ENCODE results near the gene NT5DC3. TPM values are rescaled to one million over a fixed set of nuclear protein-coding genes. Genes with fewer than 3 reads are reported as not detected.

Gene NT5DC3
- total and polyA plus RNA-seq, 2 of the 13 experiments (the other 11 are each of a cell fraction or from before 2014, with no cell fraction given), result 3.2 to 6.6 TPM

DNA sequence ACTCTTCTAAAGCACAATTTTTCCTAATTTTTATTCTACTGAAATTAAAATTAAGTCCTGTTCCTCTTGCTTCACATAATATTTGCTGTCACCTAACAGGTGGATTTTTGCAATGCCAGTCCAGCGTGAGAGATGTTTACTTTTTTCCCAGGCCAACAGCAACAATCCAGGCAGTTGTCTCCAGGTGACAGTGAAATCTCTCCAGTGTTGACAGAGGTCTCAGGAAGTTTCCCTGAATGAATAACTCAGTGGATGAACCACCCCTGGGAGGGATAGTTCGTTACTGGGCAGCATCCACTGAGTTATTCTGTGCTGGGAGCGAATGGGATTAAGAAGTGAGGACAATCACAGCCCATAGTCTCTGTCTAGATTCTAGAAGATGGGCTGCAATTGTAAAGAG, 7.1 kb upstream of the NT5DC3 start (continued):
- TF ChIP-seq MED1 (CRISPR knock-in tag; IDR thresholded peaks at IDR 0.05), result peak; percentile 40; the same call in 1 of the 2 replicates
- peak; percentile 35; the same call in 1 of the 2 replicates for TF ChIP-seq ARID4A (CRISPR knock-in tag; IDR thresholded peaks at IDR 0.05; ENCODE audit: borderline replicate concordance)
- TF ChIP-seq ZNF292 (CRISPR knock-in tag; IDR thresholded peaks at IDR 0.05; ENCODE audit: borderline replicate concordance, low read depth), result peak; percentile 71; the same call in 1 of the 2 replicates
- peak; percentile 47; the same call in 1 of the 2 replicates for TF ChIP-seq RXRB (CRISPR knock-in tag; IDR thresholded peaks at IDR 0.05; ENCODE audit: borderline replicate concordance)
- TF ChIP-seq, protein P1, sequence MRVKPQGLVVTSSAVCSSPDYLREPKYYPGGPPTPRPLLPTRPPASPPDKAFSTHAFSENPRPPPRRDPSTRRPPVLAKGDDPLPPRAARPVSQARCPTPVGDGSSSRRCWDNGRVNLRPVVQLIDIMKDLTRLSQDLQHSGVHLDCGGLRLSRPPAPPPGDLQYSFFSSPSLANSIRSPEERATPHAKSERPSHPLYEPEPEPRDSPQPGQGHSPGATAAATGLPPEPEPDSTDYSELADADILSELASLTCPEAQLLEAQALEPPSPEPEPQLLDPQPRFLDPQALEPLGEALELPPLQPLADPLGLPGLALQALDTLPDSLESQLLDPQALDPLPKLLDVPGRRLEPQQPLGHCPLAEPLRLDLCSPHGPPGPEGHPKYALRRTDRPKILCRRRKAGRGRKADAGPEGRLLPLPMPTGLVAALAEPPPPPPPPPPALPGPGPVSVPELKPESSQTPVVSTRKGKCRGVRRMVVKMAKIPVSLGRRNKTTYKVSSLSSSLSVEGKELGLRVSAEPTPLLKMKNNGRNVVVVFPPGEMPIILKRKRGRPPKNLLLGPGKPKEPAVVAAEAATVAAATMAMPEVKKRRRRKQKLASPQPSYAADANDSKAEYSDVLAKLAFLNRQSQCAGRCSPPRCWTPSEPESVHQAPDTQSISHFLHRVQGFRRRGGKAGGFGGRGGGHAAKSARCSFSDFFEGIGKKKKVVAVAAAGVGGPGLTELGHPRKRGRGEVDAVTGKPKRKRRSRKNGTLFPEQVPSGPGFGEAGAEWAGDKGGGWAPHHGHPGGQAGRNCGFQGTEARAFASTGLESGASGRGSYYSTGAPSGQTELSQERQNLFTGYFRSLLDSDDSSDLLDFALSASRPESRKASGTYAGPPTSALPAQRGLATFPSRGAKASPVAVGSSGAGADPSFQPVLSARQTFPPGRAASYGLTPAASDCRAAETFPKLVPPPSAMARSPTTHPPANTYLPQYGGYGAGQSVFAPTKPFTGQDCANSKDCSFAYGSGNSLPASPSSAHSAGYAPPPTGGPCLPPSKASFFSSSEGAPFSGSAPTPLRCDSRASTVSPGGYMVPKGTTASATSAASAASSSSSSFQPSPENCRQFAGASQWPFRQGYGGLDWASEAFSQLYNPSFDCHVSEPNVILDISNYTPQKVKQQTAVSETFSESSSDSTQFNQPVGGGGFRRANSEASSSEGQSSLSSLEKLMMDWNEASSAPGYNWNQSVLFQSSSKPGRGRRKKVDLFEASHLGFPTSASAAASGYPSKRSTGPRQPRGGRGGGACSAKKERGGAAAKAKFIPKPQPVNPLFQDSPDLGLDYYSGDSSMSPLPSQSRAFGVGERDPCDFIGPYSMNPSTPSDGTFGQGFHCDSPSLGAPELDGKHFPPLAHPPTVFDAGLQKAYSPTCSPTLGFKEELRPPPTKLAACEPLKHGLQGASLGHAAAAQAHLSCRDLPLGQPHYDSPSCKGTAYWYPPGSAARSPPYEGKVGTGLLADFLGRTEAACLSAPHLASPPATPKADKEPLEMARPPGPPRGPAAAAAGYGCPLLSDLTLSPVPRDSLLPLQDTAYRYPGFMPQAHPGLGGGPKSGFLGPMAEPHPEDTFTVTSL (CRISPR knock-in tag; IDR thresholded peaks at IDR 0.05; ENCODE audit: borderline replicate concordance), result peak; percentile 74; the same call in 1 of the 2 replicates
- no peak for TF ChIP-seq ZNF354B (CRISPR knock-in tag; IDR thresholded peaks at IDR 0.05)
- 0 out of 2 replicates have a peak, but pooled peaks have one; percentile 19 for TF ChIP-seq HNF4A (CRISPR knock-in tag; IDR thresholded peaks at IDR 0.05)
- TF ChIP-seq ZNF816 (CRISPR knock-in tag; IDR thresholded peaks at IDR 0.05; ENCODE audit: borderline replicate concordance), result no peak
- TF ChIP-seq BCL6 (CRISPR knock-in tag; IDR thresholded peaks at IDR 0.05), result peak; percentile 46; the same call in 1 of the 2 replicates
- TF ChIP-seq RFX1 (IDR thresholded peaks at IDR 0.05), result peak; percentile 47; the same call in 1 of the 2 replicates
- TF ChIP-seq ISL2 (CRISPR knock-in tag; IDR thresholded peaks at IDR 0.05), result 0 out of 2 replicates have a peak, but pooled peaks have one; percentile 33
- TF ChIP-seq SAP130 (CRISPR knock-in tag; IDR thresholded peaks at IDR 0.05; ENCODE audit: low read depth), result peak; percentile 76
- peak; percentile 91 for TF ChIP-seq RBAK (CRISPR knock-in tag; IDR thresholded peaks at IDR 0.05)
- peak; percentile 90 for TF ChIP-seq FOXP4 (CRISPR knock-in tag; IDR thresholded peaks at IDR 0.05)
- TF ChIP-seq, protein P2, sequence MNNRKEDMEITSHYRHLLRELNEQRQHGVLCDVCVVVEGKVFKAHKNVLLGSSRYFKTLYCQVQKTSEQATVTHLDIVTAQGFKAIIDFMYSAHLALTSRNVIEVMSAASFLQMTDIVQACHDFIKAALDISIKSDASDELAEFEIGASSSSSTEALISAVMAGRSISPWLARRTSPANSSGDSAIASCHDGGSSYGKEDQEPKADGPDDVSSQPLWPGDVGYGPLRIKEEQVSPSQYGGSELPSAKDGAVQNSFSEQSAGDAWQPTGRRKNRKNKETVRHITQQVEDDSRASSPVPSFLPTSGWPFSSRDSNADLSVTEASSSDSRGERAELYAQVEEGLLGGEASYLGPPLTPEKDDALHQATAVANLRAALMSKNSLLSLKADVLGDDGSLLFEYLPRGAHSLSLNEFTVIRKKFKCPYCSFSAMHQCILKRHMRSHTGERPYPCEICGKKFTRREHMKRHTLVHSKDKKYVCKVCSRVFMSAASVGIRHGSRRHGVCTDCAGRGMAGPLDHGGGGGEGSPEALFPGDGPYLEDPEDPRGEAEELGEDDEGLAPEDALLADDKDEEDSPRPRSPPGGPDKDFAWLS (CRISPR knock-in tag; IDR thresholded peaks at IDR 0.05; ENCODE audit: borderline replicate concordance), result no peak
- no peak for TF ChIP-seq MATR3 (CRISPR knock-in tag; IDR thresholded peaks at IDR 0.05)
- TF ChIP-seq CEBPG (CRISPR knock-in tag; IDR thresholded peaks at IDR 0.05), result peak; percentile 62; the same call in 1 of the 2 replicates

Measured in HepG2 (cell line).